ENCODE results near the gene PCDHGA5.
"Not testable (repeated sequence)": the region's sequence is repeated elsewhere in the genome, so short reads cannot be mapped to it uniquely, and the experiment has no call there.

Gene PCDHGA5

DNA sequence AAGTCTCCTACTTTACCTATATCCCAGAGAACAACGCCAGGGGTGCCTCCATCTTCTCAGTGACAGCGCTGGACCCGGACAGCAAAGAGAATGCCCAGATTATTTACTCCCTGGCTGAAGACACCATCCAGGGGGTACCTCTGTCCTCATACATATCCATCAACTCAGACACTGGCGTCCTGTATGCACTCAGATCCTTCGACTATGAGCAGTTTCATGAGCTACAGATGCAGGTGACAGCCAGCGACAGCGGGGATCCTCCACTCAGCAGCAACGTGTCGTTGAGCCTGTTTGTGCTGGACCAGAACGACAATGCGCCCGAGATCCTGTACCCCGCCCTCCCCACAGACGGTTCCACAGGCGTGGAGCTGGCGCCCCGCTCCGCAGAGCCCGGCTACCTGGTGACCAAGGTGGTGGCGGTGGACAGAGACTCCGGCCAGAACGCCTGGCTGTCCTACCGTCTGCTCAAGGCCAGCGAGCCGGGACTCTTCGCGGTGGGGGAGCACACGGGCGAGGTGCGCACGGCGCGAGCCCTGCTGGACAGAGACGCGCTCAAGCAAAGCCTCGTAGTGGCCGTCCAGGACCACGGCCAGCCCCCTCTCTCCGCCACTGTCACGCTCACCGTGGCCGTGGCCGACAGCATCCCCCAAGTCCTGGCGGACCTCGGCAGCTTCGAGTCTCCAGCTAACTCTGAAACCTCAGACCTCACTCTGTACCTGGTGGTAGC lies 50.7 kb downstream of the PCDHGA5 start:
- DNase-seq, result not testable (repeated sequence)

DNA sequence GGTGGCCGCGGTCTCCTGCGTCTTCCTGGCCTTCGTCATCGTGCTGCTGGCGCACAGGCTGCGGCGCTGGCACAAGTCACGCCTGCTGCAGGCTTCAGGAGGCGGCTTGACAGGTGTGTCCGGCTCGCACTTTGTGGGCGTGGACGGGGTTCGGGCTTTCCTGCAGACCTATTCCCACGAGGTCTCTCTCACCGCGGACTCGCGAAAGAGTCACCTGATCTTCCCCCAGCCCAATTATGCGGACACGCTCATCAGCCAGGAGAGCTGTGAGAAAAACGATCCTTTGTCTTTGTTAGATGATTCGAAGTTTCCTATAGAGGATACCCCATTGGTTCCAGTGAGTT lies 51.3 kb downstream of the PCDHGA5 start:
- DNase-seq, result not testable (repeated sequence)
